NOMO-1 treated with DMSO at 0.1 percent for 48 hours (cell line): ENCODE data around the gene PITPNM3.

Experiments
- DNase-seq: peaks from one replicate; lab custom pipeline; 2025; ENCODE audit not compliant: unreplicated experiment; lab: John Stamatoyannopoulos, UW

The PITPNM3 gene

GRCh38 chr17:6528557-6528956 is 27.8 kb downstream of the PITPNM3 start:
- no peak for DNase-seq

DNA sequence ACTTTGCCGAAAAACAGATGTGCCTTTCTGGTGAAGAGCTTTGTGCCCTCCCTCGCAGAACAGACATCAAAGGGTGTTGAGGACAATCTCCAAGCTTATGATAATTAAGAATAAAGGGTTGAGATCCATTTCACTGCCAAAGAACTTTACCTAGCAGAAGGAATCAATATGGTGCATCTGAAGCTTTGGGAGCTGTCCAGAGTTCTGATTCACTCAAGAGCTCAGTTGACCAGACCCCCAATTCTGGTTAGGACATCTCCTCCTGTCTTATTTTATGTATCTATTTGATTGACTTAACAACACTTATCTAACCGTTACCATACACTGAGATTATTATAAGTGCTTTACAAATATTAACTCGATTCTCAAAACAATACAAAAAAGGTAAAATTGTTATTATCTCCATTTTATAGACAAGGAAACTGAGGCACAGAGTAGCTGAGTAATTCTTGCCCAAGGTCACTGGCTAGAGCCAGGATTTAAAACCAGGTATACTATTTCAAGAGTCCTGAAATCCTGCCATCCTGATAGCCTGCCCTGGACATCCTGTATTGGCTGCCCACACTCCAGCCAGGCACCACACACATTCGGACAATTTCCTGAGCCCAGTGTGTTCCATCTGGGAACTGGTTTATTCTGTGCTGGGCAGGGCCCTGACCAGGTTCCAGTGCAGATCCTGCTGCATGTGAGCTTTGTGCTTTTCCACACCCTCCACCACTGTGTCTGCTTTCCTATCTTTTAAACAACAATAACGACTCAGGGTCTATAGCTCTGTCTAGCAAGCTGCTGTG is 29.8 kb downstream of the PITPNM3 start:
- no peak for DNase-seq

- no peak for DNase-seq
Observed at GRCh38 chr17:6525731-6526130, 30.6 kb downstream of the PITPNM3 start.

DNA sequence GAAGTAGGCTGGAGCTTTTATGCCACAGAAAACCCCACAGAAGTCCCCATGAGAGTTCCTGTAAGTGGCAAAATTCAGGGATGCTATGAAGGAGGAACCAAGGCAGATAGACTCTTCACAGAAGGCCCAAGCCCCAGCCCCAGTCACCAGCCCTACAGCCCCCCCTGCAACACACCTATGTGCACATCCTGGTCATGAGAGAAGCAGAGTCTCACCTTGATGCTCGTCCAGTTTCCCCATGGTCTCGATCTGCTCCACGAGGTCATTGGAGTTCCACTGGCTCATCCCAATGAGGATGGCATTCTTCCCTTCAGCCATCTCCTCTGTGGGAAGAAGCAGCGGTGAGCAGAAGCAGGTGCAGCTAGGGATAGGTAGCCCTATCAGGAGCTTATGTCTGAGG is 31.2 kb downstream of the PITPNM3 start:
- DNase-seq = no peak

GRCh38 chr17:6524520-6524919 is 31.8 kb downstream of the PITPNM3 start:
- DNase-seq = no peak

GRCh38 chr17:6523809-6524355 is 32.5 kb downstream of the PITPNM3 start:
- DNase-seq = no peak

- DNase-seq = no peak
Observed at GRCh38 chr17:6523330-6523729, 33.0 kb downstream of the PITPNM3 start.

- no peak for DNase-seq
Observed at GRCh38 chr17:6521586-6521985, 34.8 kb downstream of the PITPNM3 start.

GRCh38 chr17:6517062-6517461 is 39.3 kb downstream of the PITPNM3 start:
- DNase-seq = peak; percentile 57

GRCh38 chr17:6514371-6514770 is 42.0 kb downstream of the PITPNM3 start:
- no peak for DNase-seq

DNA sequence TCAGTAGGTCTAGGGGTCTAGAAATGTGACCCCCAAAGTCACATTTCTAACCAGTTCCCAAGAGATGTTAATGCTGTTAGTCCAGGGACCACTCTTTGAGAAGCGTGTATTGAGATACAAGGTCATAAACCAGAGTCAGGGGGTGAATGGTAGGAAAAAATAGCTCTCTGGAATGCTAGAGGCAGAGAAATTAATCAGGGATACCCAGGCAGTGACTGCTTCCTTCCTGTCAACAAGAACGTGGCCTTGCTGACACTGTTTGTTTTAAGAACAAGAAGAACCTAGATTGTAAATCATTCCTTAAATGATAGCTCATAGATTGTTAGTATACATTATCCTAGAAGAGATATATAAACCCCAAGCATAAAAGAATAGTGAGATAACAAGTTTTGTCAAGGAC is 43.8 kb downstream of the PITPNM3 start:
- DNase-seq = no peak

GRCh38 chr17:6510321-6510977 is 45.9 kb downstream of the PITPNM3 start:
- DNase-seq = no peak

DNA sequence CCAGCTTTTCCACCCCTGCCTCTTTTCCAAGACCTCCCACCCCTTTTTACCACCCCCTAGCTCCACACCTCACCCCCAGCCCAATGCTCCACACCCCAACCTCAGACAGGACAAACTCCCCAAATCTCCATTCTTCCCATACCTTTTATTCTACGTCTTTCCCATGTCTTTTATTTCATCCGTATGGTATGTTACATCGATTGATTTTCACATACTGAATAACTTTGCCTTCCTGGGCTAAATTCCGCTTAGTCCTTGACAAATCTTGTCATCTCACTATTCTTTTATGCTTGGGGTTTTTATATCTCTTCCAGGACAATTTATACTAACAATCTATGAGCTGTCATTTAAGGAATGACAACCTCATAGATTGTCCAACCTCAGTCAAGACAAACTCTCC is 46.4 kb downstream of the PITPNM3 start:
- no peak for DNase-seq

DNA sequence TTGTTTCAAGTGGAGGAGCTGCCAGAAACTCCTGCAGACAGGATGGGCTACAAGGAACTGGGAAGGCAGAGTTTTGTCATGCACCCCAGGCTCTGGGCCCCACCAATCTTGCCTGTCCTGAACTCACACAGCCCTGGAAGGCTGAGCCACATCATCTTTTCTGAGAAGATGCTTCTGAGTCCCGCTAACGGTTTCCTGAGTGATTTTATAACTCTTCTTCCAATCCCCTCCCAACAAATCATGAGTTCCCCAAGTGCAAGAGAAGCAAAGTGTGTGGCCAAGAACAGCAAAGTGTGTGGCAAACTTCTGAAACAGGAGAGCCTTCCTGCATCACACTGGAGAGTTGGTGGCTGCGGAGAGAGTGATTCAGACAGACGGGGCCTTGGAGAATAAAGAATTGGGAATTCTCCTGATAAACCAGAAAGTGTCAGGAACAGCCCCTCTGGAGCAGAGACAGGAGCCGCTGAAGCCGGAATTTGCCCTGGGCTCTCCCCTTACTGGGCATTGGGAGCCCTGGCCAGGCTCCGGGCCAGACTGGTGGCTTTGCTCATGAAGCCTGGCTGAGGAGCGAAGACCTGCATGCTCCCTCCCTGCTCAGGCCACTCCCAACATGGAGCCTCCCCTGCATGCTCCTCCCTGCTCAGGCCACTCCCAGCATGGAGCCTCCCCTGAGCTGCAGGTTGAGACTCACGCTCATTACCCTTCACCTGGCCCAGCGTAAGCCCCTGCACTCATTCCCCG is 47.2 kb downstream of the PITPNM3 start:
- DNase-seq = no peak

DNA sequence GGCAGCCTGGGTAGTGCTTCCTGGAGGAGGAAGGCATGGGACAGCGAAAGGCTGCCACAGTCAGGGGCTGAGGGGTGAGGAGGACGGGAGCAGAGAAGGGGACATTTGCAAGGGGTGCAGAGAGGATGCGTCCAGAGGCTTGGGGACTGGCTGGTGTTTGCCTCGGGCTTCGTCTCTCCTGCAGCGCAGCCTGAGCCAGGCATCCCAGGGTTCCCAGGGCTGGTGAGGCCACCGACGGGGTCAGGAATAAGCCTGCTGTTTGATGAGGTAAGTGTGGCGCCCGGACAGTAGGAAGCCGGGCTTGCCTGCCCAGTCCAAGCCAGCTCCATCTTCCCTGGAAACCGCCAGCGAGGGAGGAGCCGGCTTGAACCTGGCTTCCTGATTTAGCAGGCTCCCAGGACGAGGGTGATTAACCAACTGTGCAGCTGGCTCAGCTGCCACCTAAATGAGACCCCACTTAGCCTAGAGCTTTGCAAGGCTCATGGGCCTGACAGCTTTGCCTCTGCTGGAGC is 47.8 kb downstream of the PITPNM3 start:
- DNase-seq = no peak

DNA sequence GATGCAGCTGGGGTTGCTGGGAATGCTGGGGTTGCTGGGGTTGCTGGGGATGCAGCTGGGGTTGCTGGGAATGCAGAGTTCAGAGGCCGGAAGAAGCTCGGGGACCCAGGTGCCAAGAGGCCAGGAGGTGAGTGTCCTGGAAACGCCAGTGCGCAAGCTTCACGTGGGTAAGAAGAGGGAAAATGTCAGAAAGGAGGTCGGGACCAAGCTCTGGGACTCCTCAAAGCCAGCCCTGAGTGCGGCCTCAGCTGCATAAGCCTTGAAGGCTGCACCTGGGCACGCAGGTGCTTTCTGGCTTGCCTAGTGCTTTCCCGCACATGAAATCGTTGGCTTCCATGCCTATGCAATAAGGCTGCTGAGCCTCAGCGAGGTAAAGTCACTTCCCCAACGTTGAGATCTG is 48.3 kb downstream of the PITPNM3 start:
- no peak for DNase-seq

DNA sequence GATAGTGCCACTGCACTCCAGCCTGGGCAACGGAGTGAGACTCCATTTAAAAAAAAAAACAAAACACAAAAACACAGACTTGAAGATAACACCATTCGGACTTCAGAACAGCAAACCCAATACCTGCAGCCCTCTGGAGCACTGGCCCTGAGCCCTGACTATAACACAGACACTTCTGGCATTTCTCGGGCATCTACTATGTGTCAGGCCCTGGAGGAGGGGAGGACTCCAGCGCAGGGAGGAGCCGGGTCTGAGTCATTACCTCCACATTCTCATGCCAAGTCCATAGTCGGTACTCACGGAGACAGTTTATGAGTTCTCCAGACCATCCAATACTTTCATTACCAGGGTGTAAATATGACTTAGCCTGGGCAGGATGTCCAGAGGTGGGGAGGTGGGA is 48.8 kb downstream of the PITPNM3 start:
- no peak for DNase-seq

DNA sequence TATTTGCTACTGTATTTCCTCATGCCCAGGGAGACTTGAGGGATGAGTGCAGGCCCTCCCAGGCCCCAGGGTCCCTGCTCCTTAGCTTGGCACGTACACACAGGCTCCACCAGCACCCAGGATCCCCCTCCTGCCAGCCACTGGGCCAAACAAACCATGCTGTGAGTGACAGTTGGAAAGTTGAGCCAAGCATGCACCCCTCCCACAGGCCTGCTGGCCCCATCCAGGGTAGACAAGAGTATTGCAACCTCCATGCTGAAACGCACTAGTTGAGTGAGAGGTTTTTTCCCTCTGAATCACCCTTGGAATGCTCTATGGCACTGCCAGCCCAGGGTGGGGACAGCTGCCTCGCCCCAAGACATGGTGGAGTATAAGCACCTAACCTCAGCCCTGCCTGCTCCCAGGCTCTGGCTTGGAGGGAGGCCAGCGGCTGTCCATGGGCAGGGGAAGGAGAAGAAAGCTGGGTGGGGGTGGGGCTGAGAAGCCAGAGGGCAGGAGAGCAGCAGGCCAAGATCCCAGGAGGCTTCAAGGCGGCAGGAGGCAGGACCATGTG is 49.6 kb downstream of the PITPNM3 start:
- DNase-seq = no peak

GRCh38 chr17:6505425-6506142 is 50.8 kb downstream of the PITPNM3 start:
- DNase-seq = no peak

GRCh38 chr17:6503641-6504195 is 52.6 kb downstream of the PITPNM3 start:
- no peak for DNase-seq
